NT2/D1 (cell line): ENCODE measurements around the gene GHDC.
"Not testable (repeated sequence)": the region's sequence is repeated elsewhere in the genome, so short reads cannot be mapped to it uniquely, and the experiment has no call there.

ENCODE experiments used
- DNase-seq: peaks from one replicate; pipeline ENCODE4 v3.0.0-alpha.2; 2011; ENCODE audit warnings: low read depth, low spot score
- H3K27me3 ChIP-seq: 2 replicates; pipeline ENCODE4 v1.6.0; 2011; ENCODE audit warnings: mild to moderate bottlenecking; ENCODE audit not compliant: insufficient read length, insufficient read depth
- H3K36me3 ChIP-seq: 2 replicates; pipeline ENCODE4 v1.6.1; 2011; ENCODE audit warnings: mild to moderate bottlenecking, low read length, mixed read lengths; ENCODE audit not compliant: insufficient read depth, insufficient read length
- H3K4me1 ChIP-seq: 2 replicates; pipeline ENCODE4 v1.5.1; 2011; ENCODE audit not compliant: insufficient read depth, insufficient read length
- H3K4me3 ChIP-seq: 2 replicates; pipeline ENCODE4 v1.5.1; 2011; ENCODE audit warnings: low read depth; ENCODE audit not compliant: insufficient read length
- H3K9ac ChIP-seq: 2 replicates; pipeline ENCODE4 v1.6.0; 2011; ENCODE audit warnings: low read depth; ENCODE audit not compliant: insufficient read length
- H3K9me3 ChIP-seq: 2 replicates; pipeline ENCODE4 v1.5.1; 2011; ENCODE audit warnings: mild to moderate bottlenecking, low read length; ENCODE audit not compliant: insufficient read depth
- SUZ12 ChIP-seq: IDR thresholded peaks from 2 replicates; pipeline ENCODE4 v1.6.1; 2011; ENCODE audit not compliant: insufficient read length, insufficient read depth; ENCODE audit errors: extremely low read depth
- YY1 ChIP-seq: IDR thresholded peaks from 2 replicates; pipeline ENCODE4 v1.6.1; 2011; ENCODE audit not compliant: insufficient read length, insufficient read depth
- ZNF274 ChIP-seq: IDR thresholded peaks from 2 replicates; pipeline ENCODE4 v1.6.1; 2011; ENCODE audit warnings: mild to moderate bottlenecking, low read depth, low read length

Gene GHDC

GRCh38 chr17:42191275-42191608, 3.1 kb downstream of the GHDC start:
- no peaks in the 10 kb centered on the region for H3K9me3 ChIP-seq
- no peak for DNase-seq
- H3K9ac ChIP-seq, result no peak overlapping the region

GRCh38 chr17:42190491-42191274, 3.6 kb downstream of the GHDC start:
- TF ChIP-seq SUZ12 (no peak), ZNF274 (no peak), YY1 (no peak)
- DNase-seq, result no peak
- H3K9me3 ChIP-seq, result no peaks in the 10 kb centered on the region

More at GRCh38 chr17:42191275-42191608, 3.1 kb downstream of the GHDC start:
- Histone ChIP-seq H3K4me1 (peaks cover 8% of the 10 kb centered on the region), H3K4me3 (no peak overlapping the region), H3K36me3 (no peaks in the 10 kb centered on the region), H3K27me3 (no peaks in the 10 kb centered on the region)
- no peak for TF ChIP-seq SUZ12
- TF ChIP-seq YY1, result no peak
- no peak for TF ChIP-seq ZNF274

GRCh38 chr17:42189651-42189965, 4.7 kb downstream of the GHDC start:
- no peak overlapping the region for H3K9ac ChIP-seq
- H3K4me1 ChIP-seq, result peaks cover 20% of the 10 kb centered on the region
- H3K27me3 ChIP-seq, result peaks cover 13% of the 10 kb centered on the region
- DNase-seq, result no peak
- no peak overlapping the region for H3K4me3 ChIP-seq
- no peaks in the 10 kb centered on the region for H3K36me3 ChIP-seq
- no peaks in the 10 kb centered on the region for H3K9me3 ChIP-seq
- TF ChIP-seq SUZ12 (no peak), YY1 (no peak)

More at GRCh38 chr17:42190491-42191274, 3.6 kb downstream of the GHDC start:
- no peaks in the 10 kb centered on the region for H3K36me3 ChIP-seq
- peaks cover 10% of the 10 kb centered on the region for H3K4me1 ChIP-seq
- no peak overlapping the region for H3K9ac ChIP-seq
- H3K27me3 ChIP-seq, result peaks cover 3% of the 10 kb centered on the region
- H3K4me3 ChIP-seq, result no peak overlapping the region

GRCh38 chr17:42188749-42189650, 5.3 kb downstream of the GHDC start:
- Histone ChIP-seq H3K4me3 (no peak overlapping the region), H3K27me3 (peaks cover 19% of the 10 kb centered on the region), H3K9me3 (no peaks in the 10 kb centered on the region), H3K36me3 (no peaks in the 10 kb centered on the region), H3K9ac (no peak overlapping the region), H3K4me1 (peaks cover 23% of the 10 kb centered on the region)
- TF ChIP-seq ZNF274 (no peak), SUZ12 (no peak), YY1 (no peak)
- DNase-seq, result no peak

GRCh38 chr17:42187833-42188232, 6.5 kb downstream of the GHDC start:
- no peaks in the 10 kb centered on the region for H3K9me3 ChIP-seq
- TF ChIP-seq ZNF274, result no peak
- no peak for TF ChIP-seq YY1
- TF ChIP-seq SUZ12, result no peak
- no peak for DNase-seq
- no peaks in the 10 kb centered on the region for H3K36me3 ChIP-seq
- H3K4me1 ChIP-seq, result peaks cover 25% of the 10 kb centered on the region
- no peak overlapping the region for H3K9ac ChIP-seq
- H3K27me3 ChIP-seq, result peaks cover 31% of the 10 kb centered on the region
- no peak overlapping the region for H3K4me3 ChIP-seq

- peaks cover 47% of the 10 kb centered on the region for H3K27me3 ChIP-seq
- H3K9me3 ChIP-seq, H3K4me3 ChIP-seq, H3K9ac ChIP-seq, DNase-seq, H3K36me3 ChIP-seq: not testable (repeated sequence)
- peaks cover 27% of the 10 kb centered on the region for H3K4me1 ChIP-seq
These were observed 8.1 kb downstream of the GHDC start for GRCh38 chr17:42186191-42186590.

- Histone ChIP-seq H3K36me3 (no peaks in the 10 kb centered on the region), H3K9me3 (no peaks in the 10 kb centered on the region), H3K4me1 (peaks cover 27% of the 10 kb centered on the region), H3K27me3 (peaks cover 53% of the 10 kb centered on the region), H3K9ac (peak overlapping the region; percentile 33), H3K4me3 (no peak overlapping the region)
- TF ChIP-seq ZNF274 (no peak), SUZ12 (no peak), YY1 (no peak)
- DNase-seq, result no peak
These were observed 8.7 kb downstream of the GHDC start for GRCh38 chr17:42185621-42185930.
